A673 (cell line): Measurements from ENCODE around the gene RAB27A.

ENCODE experiments used
- EZH2 ChIP-seq: fragments of 200-600 bp; sonication (generic); IDR thresholded peaks from 2 replicates; pipeline ENCODE4 v1.6.1; 2017; ENCODE audit warnings: borderline replicate concordance, low read depth, mild to moderate bottlenecking, mixed read lengths, antibody characterized with exemption, low read length; ENCODE audit not compliant: poor library complexity, severe bottlenecking
- TF ChIP-seq, protein P1 (sequence below): fragments of 300-800, 200-600 bp; sonication (generic); conservative IDR thresholded peaks from 2 replicates; pipeline ENCODE4 v1.5.1; 2017; ENCODE audit warnings: low read depth, mild to moderate bottlenecking, antibody characterized with exemption, low read length, moderate library complexity, mixed read lengths

DNA sequence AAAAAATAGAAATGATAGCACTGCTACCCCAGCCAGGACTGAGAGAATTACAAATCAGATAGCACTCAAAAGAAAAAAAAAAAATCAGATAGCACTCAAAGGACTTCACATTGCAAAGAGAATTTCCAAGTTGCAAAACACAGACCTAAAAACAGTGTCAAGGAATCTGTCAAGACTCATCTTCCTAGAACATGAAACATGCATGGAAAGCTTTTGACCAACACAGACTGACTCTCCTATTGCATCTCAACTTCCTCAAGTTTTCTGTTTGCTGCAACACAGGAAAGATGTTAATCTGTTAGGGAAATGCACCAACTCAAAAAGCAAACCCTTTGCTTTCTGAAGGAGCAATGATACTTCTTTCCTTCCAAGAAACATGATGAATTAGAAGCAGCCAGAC, 42.3 kb downstream of the RAB27A start:
- TF ChIP-seq, protein P1, sequence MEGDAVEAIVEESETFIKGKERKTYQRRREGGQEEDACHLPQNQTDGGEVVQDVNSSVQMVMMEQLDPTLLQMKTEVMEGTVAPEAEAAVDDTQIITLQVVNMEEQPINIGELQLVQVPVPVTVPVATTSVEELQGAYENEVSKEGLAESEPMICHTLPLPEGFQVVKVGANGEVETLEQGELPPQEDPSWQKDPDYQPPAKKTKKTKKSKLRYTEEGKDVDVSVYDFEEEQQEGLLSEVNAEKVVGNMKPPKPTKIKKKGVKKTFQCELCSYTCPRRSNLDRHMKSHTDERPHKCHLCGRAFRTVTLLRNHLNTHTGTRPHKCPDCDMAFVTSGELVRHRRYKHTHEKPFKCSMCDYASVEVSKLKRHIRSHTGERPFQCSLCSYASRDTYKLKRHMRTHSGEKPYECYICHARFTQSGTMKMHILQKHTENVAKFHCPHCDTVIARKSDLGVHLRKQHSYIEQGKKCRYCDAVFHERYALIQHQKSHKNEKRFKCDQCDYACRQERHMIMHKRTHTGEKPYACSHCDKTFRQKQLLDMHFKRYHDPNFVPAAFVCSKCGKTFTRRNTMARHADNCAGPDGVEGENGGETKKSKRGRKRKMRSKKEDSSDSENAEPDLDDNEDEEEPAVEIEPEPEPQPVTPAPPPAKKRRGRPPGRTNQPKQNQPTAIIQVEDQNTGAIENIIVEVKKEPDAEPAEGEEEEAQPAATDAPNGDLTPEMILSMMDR = no peak
- TF ChIP-seq EZH2 = no peak
